HG02759 (cell line): ENCODE measurements around the gene MCTP2.

Source experiments
- ATAC-seq: cut with Tn5 transposase; IDR thresholded peaks from one replicate; pipeline ENCODE4 v1.9.1; 2021; ENCODE audit warnings: mild to moderate bottlenecking, moderate library complexity; ENCODE audit not compliant: unreplicated experiment

Gene MCTP2

GRCh38 chr15:94381384-94381783 is 150.0 kb downstream of the MCTP2 start:
- no peak for ATAC-seq

- no peak for ATAC-seq
Measured at GRCh38 chr15:94383041-94383440, 151.7 kb downstream of the MCTP2 start.

- ATAC-seq = no peak
Measured at GRCh38 chr15:94383706-94384105, 152.3 kb downstream of the MCTP2 start.

- no peak for ATAC-seq
Measured at GRCh38 chr15:94385441-94385840, 154.1 kb downstream of the MCTP2 start.

- no peak for ATAC-seq
Measured at GRCh38 chr15:94386351-94386750, 155.0 kb downstream of the MCTP2 start.

GRCh38 chr15:94387442-94387841 is 156.1 kb downstream of the MCTP2 start:
- peak; percentile 9 for ATAC-seq

- ATAC-seq = peak; percentile 78
Measured at GRCh38 chr15:94387849-94388441, 156.6 kb downstream of the MCTP2 start.

- ATAC-seq = no peak
Measured at GRCh38 chr15:94395640-94396039, 164.3 kb downstream of the MCTP2 start.

GRCh38 chr15:94397337-94397736 is 166.0 kb downstream of the MCTP2 start:
- ATAC-seq = no peak

- no peak for ATAC-seq
Measured at GRCh38 chr15:94398001-94398400, 166.6 kb downstream of the MCTP2 start.

- no peak for ATAC-seq
Measured at GRCh38 chr15:94400526-94401298, 169.4 kb downstream of the MCTP2 start.

GRCh38 chr15:94403331-94403730 is 172.0 kb downstream of the MCTP2 start:
- ATAC-seq = no peak

GRCh38 chr15:94404733-94405283 is 173.4 kb downstream of the MCTP2 start:
- ATAC-seq = no peak

- ATAC-seq = no peak
Measured at GRCh38 chr15:94411285-94411684, 179.9 kb downstream of the MCTP2 start.

GRCh38 chr15:94411846-94412245 is 180.5 kb downstream of the MCTP2 start:
- no peak for ATAC-seq

GRCh38 chr15:94412979-94413746 is 181.8 kb downstream of the MCTP2 start:
- peak; percentile 63 for ATAC-seq

- ATAC-seq = no peak
Measured at GRCh38 chr15:94414916-94415315, 183.6 kb downstream of the MCTP2 start.

- no peak for ATAC-seq
Measured at GRCh38 chr15:94416267-94416666, 184.9 kb downstream of the MCTP2 start.

GRCh38 chr15:94416820-94417219 is 185.5 kb downstream of the MCTP2 start:
- no peak for ATAC-seq

- ATAC-seq = no peak
Measured at GRCh38 chr15:94417501-94418293, 186.3 kb downstream of the MCTP2 start.

GRCh38 chr15:94421706-94422105 is 190.3 kb downstream of the MCTP2 start:
- no peak for ATAC-seq
